ENCODE measurements around the gene PALM.

DNA sequence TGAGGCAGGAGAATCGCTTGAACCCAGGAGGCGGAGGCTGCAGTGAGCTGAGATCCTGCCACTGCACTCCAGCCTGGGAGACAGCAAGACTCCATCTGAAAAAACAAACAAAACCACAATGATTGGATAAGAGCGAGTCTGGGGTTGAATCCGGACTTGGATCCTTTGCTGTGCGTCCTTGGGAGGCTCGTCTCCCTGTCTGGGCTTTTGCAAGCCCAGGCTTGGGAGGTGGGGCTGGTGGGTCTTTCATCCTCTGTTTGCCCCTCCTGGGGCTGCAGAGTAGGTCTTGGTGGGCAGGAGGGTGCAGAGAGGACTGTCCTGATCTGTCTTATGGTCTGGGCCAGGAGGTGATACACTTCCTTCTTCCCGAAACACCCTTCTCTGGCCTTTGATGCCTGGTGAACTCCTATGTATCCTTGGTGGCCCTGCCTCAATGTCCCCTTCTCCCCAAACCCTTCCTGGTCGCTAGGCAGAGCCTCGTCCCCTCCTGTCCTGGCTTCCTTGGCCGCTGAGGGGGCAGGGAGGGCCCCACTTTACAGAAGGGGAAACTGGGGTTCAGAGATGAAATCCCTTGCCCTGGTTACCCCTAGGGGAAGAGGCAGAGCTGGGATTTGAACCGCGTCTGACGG, 16.8 kb downstream of the PALM start:
- TF ChIP-seq, protein P1, sequence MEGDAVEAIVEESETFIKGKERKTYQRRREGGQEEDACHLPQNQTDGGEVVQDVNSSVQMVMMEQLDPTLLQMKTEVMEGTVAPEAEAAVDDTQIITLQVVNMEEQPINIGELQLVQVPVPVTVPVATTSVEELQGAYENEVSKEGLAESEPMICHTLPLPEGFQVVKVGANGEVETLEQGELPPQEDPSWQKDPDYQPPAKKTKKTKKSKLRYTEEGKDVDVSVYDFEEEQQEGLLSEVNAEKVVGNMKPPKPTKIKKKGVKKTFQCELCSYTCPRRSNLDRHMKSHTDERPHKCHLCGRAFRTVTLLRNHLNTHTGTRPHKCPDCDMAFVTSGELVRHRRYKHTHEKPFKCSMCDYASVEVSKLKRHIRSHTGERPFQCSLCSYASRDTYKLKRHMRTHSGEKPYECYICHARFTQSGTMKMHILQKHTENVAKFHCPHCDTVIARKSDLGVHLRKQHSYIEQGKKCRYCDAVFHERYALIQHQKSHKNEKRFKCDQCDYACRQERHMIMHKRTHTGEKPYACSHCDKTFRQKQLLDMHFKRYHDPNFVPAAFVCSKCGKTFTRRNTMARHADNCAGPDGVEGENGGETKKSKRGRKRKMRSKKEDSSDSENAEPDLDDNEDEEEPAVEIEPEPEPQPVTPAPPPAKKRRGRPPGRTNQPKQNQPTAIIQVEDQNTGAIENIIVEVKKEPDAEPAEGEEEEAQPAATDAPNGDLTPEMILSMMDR (IDR thresholded peaks at IDR 0.05) = no peak
- TF ChIP-seq POLR2AphosphoS5 (IDR thresholded peaks at IDR 0.05; ENCODE audit: low read depth, low read length) (no peak), TCF7L2 (IDR thresholded peaks at IDR 0.05; ENCODE audit: low read depth, low read length) (no peak), SIN3A (IDR thresholded peaks at IDR 0.05; ENCODE audit: borderline replicate concordance, insufficient read depth, low read depth, low read length) (no peak)
- TF ChIP-seq, protein P2, sequence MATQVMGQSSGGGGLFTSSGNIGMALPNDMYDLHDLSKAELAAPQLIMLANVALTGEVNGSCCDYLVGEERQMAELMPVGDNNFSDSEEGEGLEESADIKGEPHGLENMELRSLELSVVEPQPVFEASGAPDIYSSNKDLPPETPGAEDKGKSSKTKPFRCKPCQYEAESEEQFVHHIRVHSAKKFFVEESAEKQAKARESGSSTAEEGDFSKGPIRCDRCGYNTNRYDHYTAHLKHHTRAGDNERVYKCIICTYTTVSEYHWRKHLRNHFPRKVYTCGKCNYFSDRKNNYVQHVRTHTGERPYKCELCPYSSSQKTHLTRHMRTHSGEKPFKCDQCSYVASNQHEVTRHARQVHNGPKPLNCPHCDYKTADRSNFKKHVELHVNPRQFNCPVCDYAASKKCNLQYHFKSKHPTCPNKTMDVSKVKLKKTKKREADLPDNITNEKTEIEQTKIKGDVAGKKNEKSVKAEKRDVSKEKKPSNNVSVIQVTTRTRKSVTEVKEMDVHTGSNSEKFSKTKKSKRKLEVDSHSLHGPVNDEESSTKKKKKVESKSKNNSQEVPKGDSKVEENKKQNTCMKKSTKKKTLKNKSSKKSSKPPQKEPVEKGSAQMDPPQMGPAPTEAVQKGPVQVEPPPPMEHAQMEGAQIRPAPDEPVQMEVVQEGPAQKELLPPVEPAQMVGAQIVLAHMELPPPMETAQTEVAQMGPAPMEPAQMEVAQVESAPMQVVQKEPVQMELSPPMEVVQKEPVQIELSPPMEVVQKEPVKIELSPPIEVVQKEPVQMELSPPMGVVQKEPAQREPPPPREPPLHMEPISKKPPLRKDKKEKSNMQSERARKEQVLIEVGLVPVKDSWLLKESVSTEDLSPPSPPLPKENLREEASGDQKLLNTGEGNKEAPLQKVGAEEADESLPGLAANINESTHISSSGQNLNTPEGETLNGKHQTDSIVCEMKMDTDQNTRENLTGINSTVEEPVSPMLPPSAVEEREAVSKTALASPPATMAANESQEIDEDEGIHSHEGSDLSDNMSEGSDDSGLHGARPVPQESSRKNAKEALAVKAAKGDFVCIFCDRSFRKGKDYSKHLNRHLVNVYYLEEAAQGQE (IDR thresholded peaks at IDR 0.05; ENCODE audit: insufficient read depth in 1 of 2, low read depth in 2 of 2, low read length in 1 of 2) = no peak
